RCC 7860 (cell line): ENCODE measurements around the gene KXD1.
"Not testable (repeated sequence)": the region's sequence is repeated elsewhere in the genome, so short reads cannot be mapped to it uniquely, and the experiment has no call there.

Experiments
- DNase-seq: peaks from one replicate; pipeline ENCODE4 v3.0.0-alpha.2; 2015; ENCODE audit warnings: low spot score
- FAIRE-seq: peaks from 2 replicates; lab custom pipeline; 2012; peaks lifted over from hg19 to GRCh38; lab: Jason Lieb, UNC

Gene KXD1

DNA sequence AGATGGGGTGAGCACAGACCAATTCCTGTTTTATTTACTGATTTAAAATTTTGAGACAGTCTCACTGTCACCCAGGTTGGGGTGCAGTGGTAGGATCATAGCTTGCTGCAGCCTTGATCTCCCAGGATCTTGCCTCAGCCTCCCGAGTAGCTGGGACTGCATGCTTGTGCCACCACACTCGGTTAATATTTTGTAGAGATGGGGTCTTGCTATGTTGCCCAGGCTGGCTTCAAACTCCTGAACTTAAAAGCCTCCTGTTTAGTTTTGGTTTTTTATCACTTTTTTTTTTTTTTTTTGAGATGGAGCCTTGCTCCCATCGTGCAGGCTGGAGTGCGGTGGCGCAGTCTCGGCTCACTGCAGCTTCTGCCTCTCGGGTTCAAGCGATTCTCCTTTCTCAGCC is 18.7 kb downstream of the KXD1 start:
- no peak for FAIRE-seq

DNA sequence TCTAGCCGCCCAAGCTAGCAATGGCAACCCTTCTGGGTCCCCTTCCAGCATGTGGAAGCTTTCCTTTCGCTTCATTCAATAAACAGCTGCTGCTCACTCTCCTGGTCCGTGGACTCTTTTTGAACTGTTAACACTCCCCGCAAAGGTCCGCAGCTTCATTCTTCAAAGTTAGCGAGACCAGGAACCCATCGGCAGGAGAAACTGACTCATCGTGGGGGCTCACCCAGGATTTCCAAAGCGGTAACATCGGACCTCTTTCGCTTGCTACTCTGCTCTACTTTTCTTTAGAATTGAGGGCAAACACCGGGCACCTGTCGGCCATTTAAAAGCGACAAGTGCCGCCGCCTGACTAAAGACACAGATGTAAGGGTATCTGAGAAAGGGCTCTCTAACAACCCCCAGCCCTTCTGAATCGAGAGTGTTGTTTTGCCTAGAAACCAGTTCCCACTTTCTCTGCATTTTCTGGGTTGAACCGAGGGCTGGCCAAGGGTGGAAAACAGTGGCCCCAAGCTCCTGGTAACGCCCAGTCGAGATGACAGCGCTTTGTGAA is 19.8 kb downstream of the KXD1 start:
- DNase-seq (no peak), FAIRE-seq (no peak)

More for the DNA sequence above, 18.7 kb downstream of the KXD1 start:
- no peak for DNase-seq

DNA sequence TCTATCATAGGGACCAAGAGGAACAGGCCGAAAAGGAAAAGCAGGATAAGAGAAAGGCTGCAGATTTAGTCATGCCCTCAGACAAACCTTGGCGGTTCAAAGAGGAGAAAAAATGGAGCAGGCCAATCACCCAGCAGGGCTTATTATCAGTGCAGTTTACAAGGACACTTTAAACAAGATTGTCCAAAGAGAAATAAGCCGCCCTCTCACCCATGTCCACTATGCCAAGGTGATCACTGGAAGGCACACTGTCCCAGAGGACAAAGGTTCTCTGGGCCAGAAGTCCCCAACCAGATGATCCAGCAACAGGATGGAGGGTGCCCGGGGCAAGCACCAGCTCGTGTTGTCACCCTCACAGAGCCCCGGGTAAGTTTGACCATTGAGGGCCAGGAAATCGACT is 22.6 kb downstream of the KXD1 start:
- no peak for DNase-seq

DNA sequence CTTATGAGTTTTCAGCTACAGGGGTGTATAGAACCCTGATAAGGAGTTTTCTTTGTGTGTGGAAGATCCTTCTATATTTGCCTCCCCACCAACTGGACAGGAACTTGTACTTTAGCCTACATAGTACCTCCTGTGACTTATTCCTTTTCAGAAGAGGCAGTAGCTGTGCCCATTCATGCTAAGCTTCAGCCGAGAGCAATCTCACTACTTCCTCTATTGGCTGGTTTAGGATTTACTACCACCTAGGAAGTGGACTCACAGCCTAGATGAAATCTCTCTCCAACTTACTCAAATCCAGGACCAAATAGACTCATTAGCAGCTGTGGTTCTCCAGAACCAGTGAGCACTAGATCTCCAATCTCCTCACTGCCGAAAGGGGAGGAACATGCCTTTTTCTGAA is 28.6 kb downstream of the KXD1 start:
- FAIRE-seq, result no peak
- no peak for DNase-seq

More for the DNA sequence above, 22.6 kb downstream of the KXD1 start:
- FAIRE-seq, result no peak

DNA sequence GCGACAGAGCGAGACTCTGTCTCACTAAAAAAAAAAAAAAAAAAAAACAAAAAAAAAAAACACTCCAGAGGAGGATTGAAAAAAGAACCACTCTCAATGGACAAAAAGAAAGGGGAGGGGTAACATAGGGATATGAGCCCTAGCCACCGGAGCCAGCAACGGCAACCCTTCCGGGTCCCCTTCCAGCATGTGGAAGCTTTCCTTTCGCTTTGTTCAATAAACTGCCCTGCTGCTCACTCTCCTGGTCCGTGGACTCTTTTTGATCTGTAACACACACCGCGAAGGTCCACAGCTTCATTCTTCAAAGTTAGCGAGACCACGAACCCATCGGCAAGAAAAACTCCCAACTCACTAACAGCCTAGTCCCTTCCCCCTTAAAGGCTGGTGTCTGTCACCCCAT is 29.9 kb downstream of the KXD1 start:
- FAIRE-seq, result no peak
- no peak for DNase-seq

DNA sequence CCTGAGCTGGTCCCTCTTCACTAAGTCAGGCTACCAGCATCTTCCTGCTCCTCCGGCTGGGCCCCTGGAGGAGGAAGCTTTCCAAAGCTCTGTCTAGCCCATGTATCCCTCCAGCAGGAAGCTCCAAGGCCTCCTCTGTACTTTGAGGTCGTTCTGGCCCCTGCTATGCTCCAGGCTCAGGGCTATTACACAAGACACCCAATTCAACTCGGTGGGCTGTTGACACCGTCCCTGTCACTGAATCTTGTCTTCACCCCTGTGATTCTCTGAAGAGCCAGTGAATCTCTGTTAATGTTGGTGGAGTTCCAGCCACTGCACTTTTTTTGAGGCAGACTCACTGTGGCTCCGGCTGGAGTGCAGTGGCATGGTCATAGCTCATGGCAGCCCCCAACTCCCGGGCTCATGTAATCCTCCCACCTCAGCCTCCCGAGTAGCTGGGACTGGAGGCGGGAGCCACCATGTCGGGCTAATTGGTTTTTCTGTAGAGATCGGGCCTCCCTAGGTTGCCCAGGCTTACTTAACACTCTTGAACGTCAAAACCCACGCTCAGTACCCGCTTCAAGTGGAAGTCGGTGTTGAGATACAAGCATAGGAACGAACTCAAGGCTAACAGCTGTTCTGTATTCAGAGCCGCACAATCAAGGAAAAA is 30.4 kb downstream of the KXD1 start:
- DNase-seq (no peak), FAIRE-seq (no peak)

DNA sequence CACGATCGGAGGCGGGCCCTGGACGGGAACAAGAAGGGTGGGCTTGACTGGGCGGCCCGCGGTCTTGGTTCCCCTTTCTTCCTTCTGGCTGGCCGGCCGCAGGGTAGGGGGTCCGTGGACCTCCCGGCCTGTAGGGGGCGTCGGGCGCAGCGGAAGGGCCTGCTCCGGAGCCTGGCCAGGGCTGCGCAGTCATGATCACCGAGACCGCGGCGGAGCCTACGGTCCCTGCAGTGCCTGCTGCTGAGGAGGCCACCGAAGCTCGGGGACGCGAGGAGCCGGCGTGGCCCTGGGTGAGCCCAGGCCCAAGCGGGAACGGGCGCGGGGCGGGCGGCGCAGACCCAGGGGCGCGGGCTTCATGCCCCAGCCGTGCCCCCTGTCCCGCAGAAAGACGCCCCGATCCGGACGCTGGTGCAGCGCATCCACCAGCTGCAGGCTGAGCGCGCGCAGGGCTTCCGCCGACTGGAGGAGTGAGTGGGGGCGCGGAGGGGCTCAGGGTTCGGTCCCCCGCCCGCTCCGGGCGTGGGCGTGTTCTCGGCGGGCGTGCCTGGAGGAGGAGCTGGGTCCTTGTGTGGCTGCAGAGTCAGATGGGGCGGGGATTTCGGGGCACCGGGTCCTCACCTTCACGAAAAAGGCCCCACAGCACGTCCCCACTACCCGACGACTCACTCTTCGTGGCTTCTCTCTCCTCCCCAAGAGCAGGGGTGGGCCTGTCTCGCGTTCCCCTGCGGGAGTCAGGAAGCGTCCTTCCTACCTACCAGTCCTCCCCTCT is 31.1 kb downstream of the KXD1 start, which contains the start of gene REX1BD:
REX1BD (plus strand) TSS at position 188 of the 769 bp plus-strand sequence; CDS start at position 192, 4 bp downstream.
- no peak for FAIRE-seq
- DNase-seq, result peak; percentile 60

DNA sequence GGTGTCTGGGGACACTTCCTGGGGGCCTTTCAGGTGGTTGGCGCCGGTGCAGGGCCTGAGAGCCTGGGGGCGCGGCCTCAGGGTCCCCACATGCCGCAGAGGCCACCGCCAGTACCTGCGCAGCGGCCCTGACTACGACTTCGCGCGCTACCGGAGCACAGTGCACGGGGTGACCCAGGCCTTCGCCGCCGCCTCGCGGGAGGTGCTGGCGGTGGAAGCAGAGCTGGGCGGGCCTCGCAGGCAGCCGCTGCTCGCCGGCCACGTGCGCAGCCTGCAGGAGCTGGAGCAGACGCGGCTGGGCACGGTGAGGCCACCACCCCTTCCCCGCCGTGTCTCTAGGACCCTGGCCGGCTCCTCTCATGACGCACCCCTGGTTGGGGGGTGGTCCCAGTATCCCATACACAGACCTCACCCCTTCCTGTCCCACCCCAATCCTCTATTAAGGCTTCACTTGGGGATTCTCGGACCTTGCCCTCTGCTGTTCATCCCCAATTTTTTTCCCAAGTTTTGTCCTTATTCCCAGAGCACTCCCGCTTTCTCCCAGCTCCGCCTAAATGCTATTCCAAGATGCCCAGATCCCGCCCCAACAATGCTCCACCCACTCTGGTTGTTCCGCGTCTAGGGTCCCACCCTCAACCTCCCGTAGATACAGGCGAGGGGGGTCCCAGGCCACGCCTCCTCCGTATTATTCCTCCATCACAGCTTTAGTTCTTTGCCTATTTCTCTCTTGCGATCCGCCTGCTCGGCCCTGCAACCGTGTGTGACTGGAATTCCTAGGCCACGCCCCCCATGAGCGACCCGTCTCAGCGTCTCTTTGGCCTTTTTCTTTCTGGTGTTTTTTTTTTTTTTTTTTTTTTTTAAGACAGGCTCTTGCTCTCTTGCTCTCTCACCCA is 32.0 kb downstream of the KXD1 start:
- FAIRE-seq (no peak), DNase-seq (peak; percentile 31)

DNA sequence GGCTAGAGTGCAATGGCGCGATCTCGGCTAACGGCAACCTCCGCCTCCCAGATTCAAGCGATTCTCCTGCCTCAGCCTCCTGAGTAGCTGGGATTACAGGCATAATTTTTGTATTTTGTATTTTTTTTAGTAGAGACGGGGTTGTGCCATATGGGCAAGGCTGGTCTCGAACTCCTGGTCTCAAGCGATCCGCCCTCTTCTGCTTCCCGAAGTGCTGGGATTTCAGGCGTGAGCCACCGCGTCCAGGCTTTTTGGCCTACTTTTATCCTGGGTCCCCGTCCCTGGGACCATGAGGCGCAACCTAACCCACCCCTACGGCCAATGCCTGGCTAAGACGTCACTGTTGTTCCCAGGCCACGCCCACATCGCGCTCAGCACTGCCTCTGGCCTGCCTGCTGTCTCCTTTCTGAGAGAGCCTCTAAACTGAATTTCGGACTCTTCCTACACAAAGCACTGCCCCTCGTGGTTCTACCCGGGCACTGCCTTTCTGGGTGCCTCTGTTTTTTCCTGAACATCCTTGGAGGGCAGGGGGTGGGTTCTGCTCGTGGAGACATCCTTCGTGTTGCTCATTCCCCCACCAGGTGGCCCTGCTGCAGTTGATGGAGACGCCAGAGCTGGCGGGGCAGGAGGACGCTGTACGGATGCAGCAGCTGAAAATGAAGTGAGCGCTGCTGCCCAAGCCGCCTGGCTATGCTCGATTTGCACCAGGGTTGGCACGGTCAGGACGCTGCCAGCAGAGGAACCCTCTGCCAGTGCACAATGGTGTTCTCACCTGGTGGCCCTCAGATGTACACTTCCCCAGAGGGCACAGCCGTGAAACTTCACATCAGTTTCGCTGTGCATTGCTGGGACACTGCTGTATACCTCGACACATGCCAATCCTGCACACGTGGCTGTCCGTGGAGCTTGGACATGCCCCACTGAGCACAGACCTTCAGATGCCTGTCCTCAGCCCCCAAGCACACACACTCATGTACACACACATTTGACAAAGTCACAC is 32.9 kb downstream of the KXD1 start:
- no peak for FAIRE-seq

DNA sequence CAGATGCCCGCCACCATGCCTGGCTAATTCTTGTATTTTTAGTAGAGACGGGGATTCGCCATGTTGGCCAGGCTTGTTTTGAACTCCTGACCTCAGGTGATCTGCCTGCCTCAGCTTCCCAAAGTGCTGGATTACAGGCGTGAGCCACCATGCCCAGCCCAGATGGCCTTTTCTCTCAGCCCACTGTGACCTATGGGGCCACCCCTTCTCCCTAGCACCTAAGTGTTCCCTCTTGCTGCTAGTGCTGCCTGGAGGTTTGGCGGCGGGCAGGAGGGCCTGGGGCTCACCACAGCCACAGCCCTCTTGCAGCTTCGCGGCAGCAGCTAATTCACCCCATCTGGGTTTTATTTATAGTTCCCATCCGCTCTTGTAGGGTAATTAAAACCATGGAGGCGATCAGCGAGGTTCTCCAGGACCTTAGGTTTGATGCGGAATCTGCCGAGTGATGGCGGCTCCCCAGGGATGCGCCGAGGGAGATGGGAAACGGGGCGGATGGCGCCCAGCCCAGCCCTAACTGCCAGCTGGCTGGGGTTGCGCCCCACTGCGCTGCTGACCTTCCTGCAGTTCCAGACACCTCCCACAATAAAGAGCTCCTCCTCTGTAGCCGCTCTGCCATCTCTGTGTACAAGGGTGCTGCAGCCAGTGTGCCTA is 34.2 kb downstream of the KXD1 start:
- FAIRE-seq (no peak), DNase-seq (no peak)

More for the DNA sequence above, 32.9 kb downstream of the KXD1 start:
- DNase-seq, result no peak

DNA sequence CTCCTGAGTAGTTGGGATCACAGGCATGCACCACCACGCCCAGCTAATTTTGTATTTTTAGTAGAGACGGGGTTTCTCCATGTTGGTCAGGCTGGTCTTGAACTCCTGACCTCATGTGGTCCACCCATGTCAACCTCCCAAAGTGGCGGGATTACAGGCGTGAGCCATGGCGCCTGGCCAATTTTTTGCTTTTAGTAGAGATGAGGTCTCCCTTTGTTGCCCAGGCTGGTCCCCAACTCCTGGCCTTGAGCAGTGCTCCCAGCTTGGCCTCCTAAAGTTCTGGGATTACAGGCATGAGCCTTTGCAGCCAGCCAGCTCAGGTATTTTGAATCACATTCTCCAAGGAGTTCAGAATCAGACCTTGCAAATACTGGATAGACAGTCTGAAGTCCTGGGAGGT is 35.1 kb downstream of the KXD1 start:
- not testable (repeated sequence) for FAIRE-seq, DNase-seq

DNA sequence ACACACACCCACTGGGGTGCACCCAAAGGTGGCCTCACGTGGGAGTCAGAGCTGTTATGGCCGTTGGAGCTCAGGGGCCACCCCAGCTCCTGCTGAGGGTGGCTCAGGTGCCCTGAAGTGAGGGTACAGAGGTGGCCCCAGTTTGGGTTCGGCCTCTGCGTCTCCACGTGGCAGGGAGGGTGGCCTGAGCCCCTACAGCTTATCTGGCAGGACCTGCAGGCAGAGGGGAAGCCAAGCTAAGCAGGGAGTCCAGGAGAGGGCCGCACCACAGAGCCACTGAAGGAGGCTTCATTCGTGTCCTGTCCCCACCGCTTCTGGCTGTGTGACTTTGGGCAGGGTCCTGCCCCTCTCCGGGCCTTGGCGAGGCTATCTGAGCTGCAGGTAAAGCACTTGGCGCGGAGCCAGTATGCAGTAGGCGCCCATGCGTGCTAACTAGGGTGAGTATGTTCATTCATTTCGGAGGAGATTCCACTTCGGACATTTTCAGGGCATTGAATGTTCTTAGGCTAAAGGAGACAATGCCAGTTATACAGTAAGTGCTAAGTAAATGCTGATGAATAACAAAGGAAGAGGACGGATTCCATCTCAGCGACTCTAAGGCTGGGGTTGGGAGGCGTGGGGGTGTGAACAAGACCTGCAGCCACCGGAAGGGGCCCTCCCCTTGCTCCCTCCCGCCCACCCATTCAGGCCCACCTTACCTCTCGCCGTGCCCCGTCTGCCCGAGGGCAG is 35.9 kb downstream of the KXD1 start:
- DNase-seq (no peak), FAIRE-seq (no peak)

DNA sequence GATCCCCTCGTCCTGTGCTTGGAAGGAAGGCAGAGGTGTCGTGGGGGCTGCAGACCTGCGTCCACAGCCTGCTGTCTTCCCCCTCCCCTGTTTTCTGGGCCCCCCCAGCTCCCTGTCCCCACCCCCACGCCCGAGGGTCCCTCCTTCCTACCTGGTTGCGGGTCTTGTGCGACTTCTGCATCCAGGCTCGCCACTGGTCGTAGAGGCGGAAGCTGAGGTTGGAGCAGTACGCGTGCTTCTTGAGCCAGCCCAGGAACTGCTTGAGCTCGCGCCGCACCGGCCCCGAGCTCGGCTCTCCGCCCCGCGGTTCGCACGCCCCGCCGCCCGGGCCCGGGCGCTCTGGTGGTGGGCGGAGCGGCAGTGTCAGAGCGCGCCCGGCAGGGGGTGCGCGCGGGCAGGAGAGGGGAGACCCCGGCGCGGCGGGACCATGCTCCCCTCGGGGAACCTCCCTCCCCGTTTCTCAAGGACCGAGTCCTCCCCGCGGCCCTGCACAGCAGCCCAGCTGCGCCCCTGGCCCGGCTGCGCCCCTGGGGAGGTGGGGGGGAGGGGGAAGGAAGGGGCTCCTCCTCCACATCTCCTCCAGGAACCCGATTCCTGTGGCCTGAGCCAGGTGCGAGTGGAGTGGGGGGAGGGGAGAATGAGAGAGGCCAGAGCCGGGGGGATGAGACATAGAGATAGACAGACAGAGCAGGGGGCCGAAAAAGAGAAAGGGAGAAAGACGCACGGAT is 36.6 kb downstream of the KXD1 start:
- DNase-seq (peak; percentile 33), FAIRE-seq (no peak)

DNA sequence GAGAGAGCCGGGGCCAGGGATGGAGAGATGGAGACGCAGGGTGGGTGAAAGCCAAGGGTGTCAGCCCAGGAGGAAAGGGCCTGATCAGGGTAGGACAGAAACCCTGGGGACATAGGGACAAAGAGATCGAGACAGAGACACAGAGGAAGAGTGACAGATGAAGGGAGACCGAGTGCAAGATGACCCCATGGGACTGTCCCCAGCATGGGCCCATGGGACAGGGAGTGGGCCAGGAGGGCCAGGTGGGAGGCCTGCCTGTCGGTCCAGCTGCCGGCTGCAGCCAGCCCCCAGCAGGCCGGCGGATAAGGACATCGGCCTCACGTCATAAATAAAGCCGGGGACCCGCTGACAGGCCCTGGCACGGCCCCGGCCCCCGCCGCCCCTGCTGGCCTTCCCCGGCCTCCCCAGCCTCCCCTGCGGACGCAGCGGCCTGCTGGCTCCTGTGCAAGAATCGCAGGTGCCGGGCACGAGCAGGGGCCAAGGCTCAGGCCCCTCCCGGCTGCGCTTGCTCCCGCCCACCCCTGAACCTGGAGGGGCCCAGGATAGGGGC is 37.2 kb downstream of the KXD1 start:
- DNase-seq (no peak), FAIRE-seq (no peak)

DNA sequence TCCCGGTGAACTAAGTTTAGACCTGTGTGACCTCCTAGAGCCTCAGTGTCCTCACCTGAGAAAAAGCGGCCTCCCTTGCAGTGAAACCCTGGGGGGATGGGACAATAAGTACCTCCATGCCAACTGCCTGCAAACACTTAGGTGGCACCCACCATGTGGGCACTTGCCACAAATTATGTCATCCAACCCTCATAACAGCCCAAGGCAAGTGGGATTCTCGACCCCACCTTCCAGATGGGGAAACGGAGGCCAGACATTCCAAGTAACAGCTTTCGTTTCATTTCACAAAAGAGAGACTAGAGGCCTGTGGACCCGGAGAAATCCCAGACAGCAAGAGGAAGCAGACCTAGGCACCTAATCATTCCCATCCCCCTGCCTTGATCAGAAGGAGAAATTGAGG is 37.8 kb downstream of the KXD1 start:
- DNase-seq (no peak), FAIRE-seq (no peak)

DNA sequence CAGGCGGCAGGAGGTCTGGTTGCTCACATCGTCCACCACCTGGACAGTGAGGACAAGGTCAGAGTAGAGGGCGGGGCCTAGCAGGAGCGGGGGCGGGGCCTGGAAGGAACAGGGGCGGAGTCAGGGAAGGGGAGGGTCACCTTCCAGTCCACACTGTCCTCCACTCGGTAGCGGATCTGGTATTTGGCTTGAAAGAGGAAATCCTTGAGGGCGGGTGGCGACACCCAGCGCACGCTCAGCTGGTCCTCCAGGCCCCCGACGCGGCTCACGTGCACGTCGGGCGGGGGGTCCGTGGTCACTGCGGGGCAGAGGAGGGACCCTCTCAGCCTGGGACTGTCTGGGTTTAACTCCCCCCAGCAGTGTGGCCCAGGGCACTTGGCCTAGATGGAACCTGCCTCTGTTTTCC is 39.1 kb downstream of the KXD1 start:
- DNase-seq (no peak), FAIRE-seq (no peak)

DNA sequence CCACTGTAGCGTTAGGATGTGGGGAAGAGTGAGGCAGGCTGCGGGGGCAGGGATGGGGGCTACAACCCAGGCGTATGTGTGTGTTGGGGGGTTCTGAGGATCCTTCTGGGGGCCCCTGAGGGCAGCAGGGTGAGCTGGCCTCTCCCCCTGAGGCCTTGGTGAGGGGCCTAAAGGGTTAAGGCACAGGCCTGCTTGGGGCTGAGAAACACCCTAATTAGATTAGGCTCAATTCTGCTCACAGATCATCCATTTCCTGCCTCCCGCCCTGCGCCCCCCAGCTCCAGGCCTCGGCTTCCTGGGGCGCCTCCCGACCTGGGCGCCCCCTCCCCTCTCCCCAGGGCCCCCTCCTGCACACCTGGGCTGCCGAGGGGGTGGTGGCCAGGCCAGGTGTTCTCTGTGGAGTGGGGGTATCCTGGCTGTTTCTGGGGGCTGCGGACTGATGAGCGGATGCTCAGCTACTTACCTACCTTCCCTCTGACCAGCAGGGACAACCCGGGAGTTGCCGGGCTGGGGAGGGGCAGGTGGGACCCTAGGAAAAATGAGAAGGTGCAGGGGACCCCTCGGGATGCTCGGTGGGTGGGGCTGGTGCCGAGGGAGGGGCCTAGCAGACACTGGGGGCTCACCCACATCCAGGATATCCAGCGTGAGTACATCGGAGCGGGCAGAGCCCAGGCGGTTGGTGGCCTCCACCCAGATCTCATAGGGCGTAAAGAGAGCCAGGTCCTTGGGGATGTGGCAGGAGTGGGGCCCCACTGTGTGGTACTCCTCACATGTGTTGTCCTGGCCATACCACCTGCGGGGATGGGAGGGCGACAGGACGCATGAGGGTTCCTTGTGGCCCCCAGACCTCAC is 40.4 kb downstream of the KXD1 start:
- FAIRE-seq (no peak), DNase-seq (no peak)
